CD8-positive, alpha-beta memory T cell (primary cell): ENCODE results near the gene PAK4. TPM values are rescaled to one million over a fixed set of nuclear protein-coding genes. Genes with fewer than 3 reads are reported as not detected.

Source experiments
- CTCF ChIA-PET: fragments of 350-600 bp; sonication (Branson Sonifier 250); formaldehyde crosslinking; loops from one replicate; lab custom pipeline; 2021; ENCODE audit warnings: antibody characterized with exemption; lab: Charles Lee
- POLR2A ChIA-PET: fragments of 350-600 bp; sonication (Branson Sonifier 250); formaldehyde crosslinking; loops from one replicate; lab custom pipeline; 2021; ENCODE audit warnings: antibody characterized with exemption; lab: Charles Lee
- DNase-seq, 5 donors: peaks; one replicate each; pipeline versions ENCODE4 v3.0.0 to v3.0.0-alpha.2; 2020 to 2022; ENCODE audit warnings: mixed read lengths in 1 of 5
- H3K27ac ChIP-seq: one replicate; pipeline ENCODE4 v1.7.0; 2013; ENCODE audit warnings: low read depth, mild to moderate bottlenecking, low read length, moderate library complexity
- H3K27me3 ChIP-seq: 2 replicates; pipeline ENCODE4 v1.7.0; 2013; ENCODE audit warnings: low read length, mild to moderate bottlenecking; ENCODE audit not compliant: insufficient read depth, poor library complexity, severe bottlenecking
- H3K36me3 ChIP-seq: 2 replicates; pipeline ENCODE4 v1.7.0; 2013; ENCODE audit warnings: mild to moderate bottlenecking, low read length, moderate library complexity; ENCODE audit not compliant: insufficient read depth
- H3K4me1 ChIP-seq: 2 replicates; pipeline ENCODE4 v1.7.0; 2013; ENCODE audit warnings: mild to moderate bottlenecking, low read length, moderate library complexity; ENCODE audit not compliant: insufficient read depth
- H3K4me3 ChIP-seq: 2 replicates; pipeline ENCODE4 v1.7.0; 2013; ENCODE audit warnings: mild to moderate bottlenecking, low read length
- H3K9me3 ChIP-seq: 2 replicates; pipeline ENCODE4 v1.7.0; 2013; ENCODE audit warnings: mild to moderate bottlenecking, low read length
- H3K27ac Mint-ChIP-seq, 8 donors: one replicate each; pipeline ENCODE4 v1.8.0; 2020 to 2021; ENCODE audit warnings: mixed read lengths in 8 of 8, mild to moderate bottlenecking in 6 of 8, inconsistent platforms in 3 of 8, moderate library complexity in 3 of 8
- H3K27me3 Mint-ChIP-seq, 2 donors: one replicate each; pipeline ENCODE4 v1.8.0; 2020 to 2021; ENCODE audit warnings: mixed read lengths in 2 of 2, mild to moderate bottlenecking in 1 of 2, moderate library complexity in 1 of 2
- H3K36me3 Mint-ChIP-seq, 3 donors: one replicate each; pipeline ENCODE4 v1.8.0; 2020 to 2021; ENCODE audit warnings: mixed read lengths in 3 of 3, inconsistent platforms in 1 of 3, mild to moderate bottlenecking in 1 of 3
- H3K4me1 Mint-ChIP-seq, 3 donors: one replicate each; pipeline ENCODE4 v1.8.0; 2020 to 2021; ENCODE audit warnings: mixed read lengths in 3 of 3, inconsistent platforms in 1 of 3, mild to moderate bottlenecking in 1 of 3
- H3K4me3 Mint-ChIP-seq, 7 donors: one replicate each; pipeline ENCODE4 v1.8.0; 2020 to 2021; ENCODE audit warnings: mixed read lengths in 7 of 7, mild to moderate bottlenecking in 6 of 7, moderate library complexity in 4 of 7, inconsistent platforms in 2 of 7
- H3K9me3 Mint-ChIP-seq, 5 donors: one replicate each; pipeline ENCODE4 v1.8.0; 2020 to 2022; ENCODE audit warnings: mixed read lengths in 5 of 5, mild to moderate bottlenecking in 3 of 5, moderate library complexity in 2 of 5, inconsistent platforms in 1 of 5
- polyA plus RNA-seq: library from polyadenylated mRNA; unstranded; fragments of 300-500 nt; fragmentation: Illumina TruSeq; gene quantifications from one replicate; pipeline ENCODE4 v1.2.3, GENCODE V29; 2021
- total RNA-seq, 2 experiments: library from RNA; stranded (reverse); gene quantifications; one replicate each; pipeline ENCODE4 v1.2.3, GENCODE V29; 2021

The PAK4 gene
- total and polyA plus RNA-seq, 3 experiments from 2014 or later: 1.8 to 21.8 (median 21.3) TPM

DNA sequence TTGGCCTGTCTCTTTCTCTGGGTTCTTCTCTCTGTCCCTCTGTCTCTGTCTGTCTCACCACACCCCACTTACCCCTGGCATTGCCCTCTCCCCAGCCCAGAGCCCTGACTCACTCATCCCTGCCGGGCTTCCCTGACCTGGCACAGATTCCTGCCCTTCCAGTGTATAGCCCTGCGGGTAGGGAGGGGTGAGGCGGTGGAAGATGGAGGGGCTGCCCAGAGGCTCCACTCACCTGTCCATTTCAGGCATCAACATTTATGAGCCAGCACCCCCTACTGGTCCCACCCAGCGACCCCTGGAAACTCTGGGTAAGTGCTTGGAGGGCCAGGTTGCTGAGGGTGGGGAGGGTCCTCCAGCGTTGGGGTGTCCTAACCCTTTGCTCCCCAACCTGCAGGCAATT, 72.2 kb downstream of the PAK4 start:
- H3K9me3 ChIP-seq: no peaks in the 10 kb centered on the region
- peaks cover 24 to 26% (median 24%) of the 10 kb centered on the region in 3 donors for H3K4me1 Mint-ChIP-seq
- H3K27me3 Mint-ChIP-seq: peaks cover 51 to 77% of the 10 kb centered on the region in 2 donors
- ChIA-PET POLR2A (no interaction called here), CTCF (no interaction called here)
- H3K27ac ChIP-seq: no peak overlapping the region
- no peak overlapping the region for H3K27ac Mint-ChIP-seq
- no peak overlapping the region for H3K4me3 ChIP-seq
- DNase-seq: no peak
- H3K9me3 Mint-ChIP-seq: no peaks in the 10 kb centered on the region
- H3K36me3 ChIP-seq: no peaks in the 10 kb centered on the region
- peak overlapping the region in 4 of 7 donors; percentile 18 to 68 (median 46) for H3K4me3 Mint-ChIP-seq
- peaks cover 0 to 4% (median 1%) of the 10 kb centered on the region in 3 donors for H3K36me3 Mint-ChIP-seq
- peaks cover 19% of the 10 kb centered on the region for H3K4me1 ChIP-seq
- peaks cover 34% of the 10 kb centered on the region for H3K27me3 ChIP-seq

DNA sequence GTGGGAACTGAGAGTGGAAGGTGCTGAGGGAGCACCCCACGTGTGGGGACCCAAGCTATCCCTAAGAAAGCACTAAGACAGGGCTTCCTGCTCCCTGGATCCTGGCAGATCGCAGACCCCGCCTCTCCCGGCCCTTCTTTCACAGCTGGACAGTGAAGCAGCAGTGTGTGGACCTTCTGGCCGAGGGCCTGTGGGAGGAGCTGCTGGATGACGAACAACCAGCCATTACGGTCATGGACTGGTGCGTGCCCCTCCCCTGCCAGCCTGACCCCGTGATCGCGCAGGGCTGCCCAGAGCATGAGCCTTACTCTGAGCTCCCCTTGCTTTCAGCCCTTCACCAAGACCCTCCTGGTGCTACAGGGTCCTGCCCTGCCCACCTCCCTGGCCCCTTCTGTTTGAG, 73.4 kb downstream of the PAK4 start:
- no peaks in the 10 kb centered on the region for H3K36me3 ChIP-seq
- H3K9me3 Mint-ChIP-seq: peaks cover 0 to 2% (median 0%) of the 10 kb centered on the region in 5 donors
- H3K4me3 ChIP-seq: no peak overlapping the region
- CTCF ChIA-PET: interaction anchor here (1.0 kb wide), 1 partner anchor 128 kb away, joined by 3 read pairs; no protein-coding TSS in a partner anchor
- H3K4me1 ChIP-seq: peaks cover 19% of the 10 kb centered on the region
- H3K9me3 ChIP-seq: no peaks in the 10 kb centered on the region
- POLR2A ChIA-PET: no interaction called here
- H3K27ac Mint-ChIP-seq: no peak overlapping the region
- DNase-seq: no peak
- no peak overlapping the region for H3K27ac ChIP-seq
- peaks cover 0 to 4% (median 1%) of the 10 kb centered on the region in 3 donors for H3K36me3 Mint-ChIP-seq
- peak overlapping the region in 1 of 7 donors; percentile 49 for H3K4me3 Mint-ChIP-seq
- peaks cover 58 to 80% of the 10 kb centered on the region in 2 donors for H3K27me3 Mint-ChIP-seq
- peaks cover 24 to 26% (median 24%) of the 10 kb centered on the region in 3 donors for H3K4me1 Mint-ChIP-seq
- H3K27me3 ChIP-seq: peaks cover 38% of the 10 kb centered on the region

DNA sequence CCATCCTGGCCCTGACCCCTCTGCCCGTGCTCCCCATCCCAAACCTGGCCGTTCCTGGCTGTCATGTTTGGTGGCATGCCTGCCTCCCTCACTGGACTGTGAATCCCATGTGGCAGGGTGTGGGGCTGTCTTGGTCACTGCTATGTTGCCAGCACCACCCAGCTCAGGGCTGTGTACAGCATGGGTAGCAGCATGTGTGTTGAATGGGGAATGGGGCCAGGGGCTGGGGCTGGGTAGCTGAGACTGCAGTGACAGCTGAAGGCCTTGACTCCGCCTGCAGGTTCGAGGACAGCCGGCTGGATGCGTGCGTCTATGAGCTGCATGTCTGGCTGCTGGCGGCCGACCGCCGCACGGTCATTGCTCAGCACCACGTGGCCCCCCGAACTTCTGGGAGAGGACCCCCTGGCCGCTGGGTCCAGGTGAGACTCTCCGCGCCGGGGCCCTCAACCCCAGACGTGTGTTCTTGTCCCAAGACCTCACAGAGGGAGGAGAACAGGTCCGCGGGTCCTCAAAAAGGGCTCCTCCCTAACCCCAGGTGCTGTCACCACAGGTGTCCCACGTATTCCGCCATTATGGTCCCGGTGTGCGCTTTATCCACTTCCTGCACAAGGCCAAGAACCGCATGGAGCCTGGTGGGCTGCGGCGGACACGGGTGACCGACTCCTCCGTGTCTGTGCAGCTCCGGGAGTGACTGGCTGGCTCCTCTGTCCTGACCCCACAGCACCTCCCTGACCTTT, 74.6 kb downstream of the PAK4 start:
- peaks cover 56 to 78% of the 10 kb centered on the region in 2 donors for H3K27me3 Mint-ChIP-seq
- ChIA-PET POLR2A (no interaction called here), CTCF (no interaction called here)
- Histone ChIP-seq H3K36me3 (no peaks in the 10 kb centered on the region), H3K27me3 (peaks cover 31% of the 10 kb centered on the region), H3K27ac (no peak overlapping the region), H3K4me3 (no peak overlapping the region), H3K9me3 (no peaks in the 10 kb centered on the region), H3K4me1 (peaks cover 15% of the 10 kb centered on the region)
- H3K4me1 Mint-ChIP-seq: peaks cover 20 to 24% (median 21%) of the 10 kb centered on the region in 3 donors
- peak overlapping the region in 1 of 7 donors; percentile 65 for H3K4me3 Mint-ChIP-seq
- H3K36me3 Mint-ChIP-seq: peaks cover 0 to 4% (median 1%) of the 10 kb centered on the region in 3 donors
- no peak for DNase-seq
- H3K27ac Mint-ChIP-seq: no peak overlapping the region
- H3K9me3 Mint-ChIP-seq: peaks cover 0 to 2% (median 0%) of the 10 kb centered on the region in 5 donors

DNA sequence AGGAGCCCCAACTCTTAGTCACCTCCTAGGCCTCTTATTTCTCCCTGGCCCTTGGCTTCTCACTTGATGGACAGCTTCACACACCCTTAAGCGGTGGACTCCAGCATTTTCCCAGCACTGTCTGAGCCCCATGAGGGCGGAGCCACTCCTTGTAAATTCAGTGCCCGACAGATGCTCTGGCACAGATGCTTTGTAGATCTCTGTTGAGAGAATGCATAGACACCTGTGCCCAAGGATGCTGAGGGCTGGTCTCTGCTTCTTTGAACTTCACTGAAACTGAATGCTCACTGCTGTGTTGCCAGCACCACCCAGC, 75.2 kb downstream of the PAK4 start:
- ChIA-PET POLR2A (no interaction called here), CTCF (no interaction called here)
- no peak for DNase-seq
- H3K27me3 Mint-ChIP-seq: peaks cover 56 to 77% of the 10 kb centered on the region in 2 donors
- Histone ChIP-seq H3K27ac (no peak overlapping the region), H3K27me3 (peaks cover 31% of the 10 kb centered on the region), H3K9me3 (no peaks in the 10 kb centered on the region), H3K4me3 (no peak overlapping the region), H3K4me1 (peaks cover 10% of the 10 kb centered on the region), H3K36me3 (no peaks in the 10 kb centered on the region)
- no peak overlapping the region for H3K4me3 Mint-ChIP-seq
- peaks cover 0 to 4% (median 1%) of the 10 kb centered on the region in 3 donors for H3K36me3 Mint-ChIP-seq
- H3K9me3 Mint-ChIP-seq: peaks cover 0 to 2% (median 0%) of the 10 kb centered on the region in 5 donors
- peaks cover 14 to 18% (median 16%) of the 10 kb centered on the region in 3 donors for H3K4me1 Mint-ChIP-seq
- H3K27ac Mint-ChIP-seq: no peak overlapping the region

DNA sequence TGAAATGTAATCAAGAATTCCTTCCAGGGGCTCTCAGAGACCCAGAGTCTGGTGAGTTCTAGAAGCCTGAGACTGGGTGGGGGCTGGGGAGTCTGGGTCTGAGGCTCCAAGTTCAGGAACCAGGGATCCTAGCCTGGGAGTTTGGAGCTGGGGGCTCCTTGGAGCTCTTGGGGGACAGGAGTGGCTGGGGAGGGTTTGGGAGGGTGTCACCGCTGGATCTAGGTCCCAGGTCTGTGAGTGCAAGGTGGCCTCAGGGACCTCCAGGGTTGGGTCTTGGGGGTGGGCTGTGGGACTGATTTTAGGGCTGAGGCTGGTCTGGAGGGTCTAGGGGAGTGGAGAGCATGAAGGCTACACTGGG, 77.4 kb downstream of the PAK4 start:
- ChIA-PET CTCF (interaction anchor here (1.0 to 1.3 kb wide), 3 partner anchors 11 to 16 kb away, joined by 3 to 4 read pairs (median 3); no protein-coding TSS in a partner anchor), POLR2A (no interaction called here)
- H3K4me1 ChIP-seq: no peaks in the 10 kb centered on the region
- H3K36me3 ChIP-seq: no peaks in the 10 kb centered on the region
- no peak overlapping the region for H3K27ac ChIP-seq
- H3K9me3 Mint-ChIP-seq: peaks cover 0 to 2% (median 0%) of the 10 kb centered on the region in 5 donors
- peaks cover 0 to 4% (median 0%) of the 10 kb centered on the region in 3 donors for H3K36me3 Mint-ChIP-seq
- peaks cover 58 to 61% of the 10 kb centered on the region in 2 donors for H3K27me3 Mint-ChIP-seq
- peaks cover 22% of the 10 kb centered on the region for H3K27me3 ChIP-seq
- H3K4me3 Mint-ChIP-seq: peak overlapping the region in 1 of 7 donors; percentile 74
- no peak overlapping the region for H3K4me3 ChIP-seq
- no peaks in the 10 kb centered on the region for H3K9me3 ChIP-seq
- no peak for DNase-seq
- H3K4me1 Mint-ChIP-seq: no peaks in the 10 kb centered on the region
- H3K27ac Mint-ChIP-seq: no peak overlapping the region

DNA sequence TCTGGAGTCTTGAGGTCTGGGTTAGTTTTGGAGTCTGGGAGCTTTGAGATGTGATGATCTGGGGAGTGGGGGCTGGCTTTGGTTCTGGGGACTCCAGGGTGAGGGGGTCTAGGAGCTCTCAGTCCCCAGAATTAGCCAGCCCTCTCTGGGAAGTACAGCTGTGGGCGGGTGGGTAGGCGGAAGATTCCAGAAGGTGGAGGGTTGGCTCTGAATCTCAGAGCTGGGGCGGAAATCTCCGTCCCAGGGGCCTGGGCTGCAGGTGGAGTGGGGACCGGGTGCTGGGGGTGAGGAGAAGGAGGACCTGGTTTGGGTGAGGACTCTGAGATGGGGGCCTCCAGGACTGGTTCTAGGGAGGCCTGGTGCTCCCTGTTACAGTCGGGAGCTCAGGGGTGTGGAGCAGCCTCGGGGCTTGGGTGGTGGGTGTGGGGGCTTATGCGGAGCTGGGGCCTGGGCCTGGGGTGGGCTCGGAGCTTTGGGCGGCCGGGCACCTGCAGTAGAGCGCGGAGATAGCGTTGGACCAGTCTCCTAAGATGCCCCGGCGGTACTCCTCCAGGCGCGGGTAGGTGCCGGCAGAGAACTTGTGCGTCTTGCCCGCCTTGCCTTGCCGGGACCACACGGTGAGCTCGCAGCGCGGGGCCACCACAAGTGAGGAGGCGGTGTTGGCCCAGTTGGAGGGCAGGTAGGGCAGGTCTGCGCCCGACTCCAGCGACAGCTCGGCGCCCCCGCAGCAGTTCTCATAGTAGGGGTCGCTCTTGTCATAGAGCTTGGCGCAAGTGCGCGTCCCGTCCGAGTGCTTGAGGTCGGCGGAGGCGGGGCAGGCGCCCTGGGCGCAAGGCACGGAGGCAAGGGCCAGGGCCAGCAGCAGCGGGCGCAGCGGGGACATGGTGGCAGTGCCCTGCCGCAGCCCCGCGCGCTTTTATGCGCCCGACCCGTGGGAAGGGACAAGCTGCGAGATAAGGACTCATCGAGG, 78.1 kb downstream of the PAK4 start, which contains the start of gene SYCN:
Gene SYCN, minus strand, starts transcription at position 892 of the 970 bp plus-strand sequence. Its CDS starts 9 bp downstream, at position 883.
- ChIA-PET POLR2A (interaction anchor here (0.6 kb wide), 1 partner anchor 10 kb away, joined by 3 read pairs; no protein-coding TSS in a partner anchor), CTCF (interaction anchor here (1.0 to 1.3 kb wide), 3 partner anchors 10 to 16 kb away, joined by 3 to 4 read pairs (median 3); no protein-coding TSS in a partner anchor)
- peak within 1 kb of the TSS; percentile 59 for H3K27ac ChIP-seq
- DNase-seq: no peak
- H3K4me3 Mint-ChIP-seq: peak within 1 kb of the TSS in 1 of 7 donors; percentile 74
- H3K4me1 Mint-ChIP-seq: no peaks in the 10 kb centered on the region
- H3K27me3 ChIP-seq: peaks cover 19% of the 10 kb centered on the region
- no peaks in the 10 kb centered on the region for H3K9me3 ChIP-seq
- no peak within 1 kb of the TSS for H3K27ac Mint-ChIP-seq
- H3K4me1 ChIP-seq: no peaks in the 10 kb centered on the region
- peaks cover 0 to 4% (median 0%) of the 10 kb centered on the region in 3 donors for H3K36me3 Mint-ChIP-seq
- no peak within 1 kb of the TSS for H3K4me3 ChIP-seq
- peaks cover 0 to 2% (median 0%) of the 10 kb centered on the region in 5 donors for H3K9me3 Mint-ChIP-seq
- H3K36me3 ChIP-seq: no peaks in the 10 kb centered on the region
- H3K27me3 Mint-ChIP-seq: peaks cover 53 to 55% of the 10 kb centered on the region in 2 donors

DNA sequence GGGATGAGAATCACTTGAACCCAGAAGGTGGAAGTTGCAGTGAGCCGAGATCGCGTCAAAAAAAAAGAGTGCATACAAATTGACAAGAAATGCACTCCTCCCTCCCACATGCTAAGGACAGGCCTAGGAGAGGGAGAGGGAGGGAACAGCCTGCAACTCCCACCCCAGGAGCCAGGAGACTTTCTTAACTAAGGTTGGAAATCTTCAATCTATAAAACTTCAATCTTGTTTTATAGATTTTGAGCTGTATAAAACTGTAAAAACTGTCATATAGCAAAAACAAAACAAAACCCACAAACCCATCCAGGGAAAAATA, 79.8 kb downstream of the PAK4 start:
- Histone ChIP-seq H3K27me3 (peaks cover 19% of the 10 kb centered on the region), H3K4me3 (no peak overlapping the region), H3K27ac (no peak overlapping the region), H3K4me1 (no peaks in the 10 kb centered on the region), H3K36me3 (no peaks in the 10 kb centered on the region), H3K9me3 (no peaks in the 10 kb centered on the region)
- Mint-ChIP-seq H3K4me3 (no peak overlapping the region), H3K4me1 (no peaks in the 10 kb centered on the region), H3K27me3 (peaks cover 38 to 43% of the 10 kb centered on the region in 2 donors), H3K27ac (peak overlapping the region in 1 of 8 donors; percentile 52), H3K36me3 (peaks cover 0 to 4% (median 0%) of the 10 kb centered on the region in 3 donors), H3K9me3 (peaks cover 0 to 2% (median 0%) of the 10 kb centered on the region in 5 donors)
- no peak for DNase-seq
- ChIA-PET CTCF (no interaction called here), POLR2A (no interaction called here)
